RWPE2 (cell line): ENCODE measurements around the gene TRERF1.
"Not testable (repeated sequence)": the region's sequence is repeated elsewhere in the genome, so short reads cannot be mapped to it uniquely, and the experiment has no call there.

ENCODE experiments used
- ATAC-seq: fragments of 200-7000 bp; cut with Tn5 transposase; 3 replicates; pipeline ENCODE4 v1.9.1; 2021; ENCODE audit warnings: low read depth
- DNase-seq: peaks from one replicate; pipeline ENCODE4 v3.0.0-alpha.2; 2020; ENCODE audit warnings: low spot score
- H3K27ac ChIP-seq: fragments of 450-650 bp; 2 replicates; pipeline ENCODE4 v1.5.1; 2017; ENCODE audit warnings: mild to moderate bottlenecking; ENCODE audit not compliant: poor library complexity, severe bottlenecking
- H3K27me3 ChIP-seq: fragments of 250-450 bp; sonication (Bioruptor Pico); 2 replicates; pipeline ENCODE4 v1.5.1; 2021; ENCODE audit warnings: mild to moderate bottlenecking, moderate library complexity; ENCODE audit not compliant: insufficient read depth, poor library complexity, severe bottlenecking
- H3K36me3 ChIP-seq: fragments of 250-450 bp; sonication (Bioruptor Pico); 2 replicates; pipeline ENCODE4 v1.5.1; 2020; ENCODE audit warnings: low read depth, mild to moderate bottlenecking, moderate library complexity
- H3K4me1 ChIP-seq: fragments of 250-450 bp; sonication (Bioruptor Pico); 2 replicates; pipeline ENCODE4 v1.5.1; 2021; ENCODE audit warnings: mild to moderate bottlenecking, moderate library complexity; ENCODE audit not compliant: insufficient read depth, poor library complexity, severe bottlenecking
- H3K4me3 ChIP-seq: fragments of 250-450 bp; sonication (Bioruptor Pico); 2 replicates; pipeline ENCODE4 v1.5.1; 2021; ENCODE audit warnings: mild to moderate bottlenecking, moderate library complexity; ENCODE audit not compliant: severe bottlenecking
- H3K9me3 ChIP-seq: fragments of 250-450 bp; sonication (Bioruptor Pico); 2 replicates; pipeline ENCODE4 v1.5.1; 2021; ENCODE audit warnings: mild to moderate bottlenecking, moderate library complexity; ENCODE audit not compliant: severe bottlenecking
- CTCF ChIP-seq: fragments of 450-650 bp; IDR thresholded peaks from one replicate; pipeline ENCODE4 v1.5.1; 2017; ENCODE audit warnings: mild to moderate bottlenecking, moderate library complexity; ENCODE audit not compliant: poor library complexity, severe bottlenecking

The TRERF1 gene

GRCh38 chr6:42194056-42194455 is 257.7 kb downstream of the TRERF1 start:
- peak; percentile 13; the same call in 1 of the 3 replicates for ATAC-seq
- Histone ChIP-seq H3K27ac (peak overlapping the region; percentile 67), H3K9me3 (no peaks in the 10 kb centered on the region), H3K4me3 (no peak overlapping the region), H3K4me1 (peaks cover 22% of the 10 kb centered on the region), H3K36me3 (no peaks in the 10 kb centered on the region), H3K27me3 (no peaks in the 10 kb centered on the region)
- no peak for DNase-seq
- TF ChIP-seq CTCF, result no peak

GRCh38 chr6:42193491-42193894 is 258.2 kb downstream of the TRERF1 start:
- H3K27ac ChIP-seq, result peak overlapping the region; percentile 67
- H3K4me1 ChIP-seq, result peaks cover 22% of the 10 kb centered on the region
- H3K36me3 ChIP-seq, result no peaks in the 10 kb centered on the region
- ATAC-seq, result peak; percentile 71
- no peaks in the 10 kb centered on the region for H3K9me3 ChIP-seq
- no peak overlapping the region for H3K4me3 ChIP-seq
- DNase-seq, result peak; percentile 73
- no peak for TF ChIP-seq CTCF
- no peaks in the 10 kb centered on the region for H3K27me3 ChIP-seq

GRCh38 chr6:42192385-42192784 is 259.3 kb downstream of the TRERF1 start:
- H3K27me3 ChIP-seq, H3K4me3 ChIP-seq, DNase-seq, H3K36me3 ChIP-seq, H3K9me3 ChIP-seq: not testable (repeated sequence)
- peak; percentile 62 for ATAC-seq
- Histone ChIP-seq H3K4me1 (peaks cover 14% of the 10 kb centered on the region), H3K27ac (peak overlapping the region; percentile 67)

GRCh38 chr6:42190554-42191183 is 261.1 kb downstream of the TRERF1 start:
- Histone ChIP-seq H3K4me3 (no peak overlapping the region), H3K27me3 (no peaks in the 10 kb centered on the region), H3K27ac (no peak overlapping the region), H3K9me3 (no peaks in the 10 kb centered on the region), H3K36me3 (no peaks in the 10 kb centered on the region), H3K4me1 (peaks cover 14% of the 10 kb centered on the region)
- DNase-seq (no peak), ATAC-seq (no peak)
- no peak for TF ChIP-seq CTCF

- ATAC-seq, result no peak
- DNase-seq, result no peak
- no peaks in the 10 kb centered on the region for H3K36me3 ChIP-seq
Observed at GRCh38 chr6:42188406-42188805, 263.3 kb downstream of the TRERF1 start.

More at GRCh38 chr6:42188406-42188805, 263.3 kb downstream of the TRERF1 start:
- H3K27ac ChIP-seq, result no peak overlapping the region
- no peak for TF ChIP-seq CTCF
- no peaks in the 10 kb centered on the region for H3K27me3 ChIP-seq
- H3K9me3 ChIP-seq, result no peaks in the 10 kb centered on the region
- no peak overlapping the region for H3K4me3 ChIP-seq
- H3K4me1 ChIP-seq, result peaks cover 12% of the 10 kb centered on the region
